NCI-H1436 treated with DMSO at 0.1 percent for 48 hours (cell line): ENCODE data around the gene SH3BP4.

ENCODE experiments used
- DNase-seq: peaks from one replicate; lab custom pipeline; 2025; lab: John Stamatoyannopoulos, UW

Gene SH3BP4

DNA sequence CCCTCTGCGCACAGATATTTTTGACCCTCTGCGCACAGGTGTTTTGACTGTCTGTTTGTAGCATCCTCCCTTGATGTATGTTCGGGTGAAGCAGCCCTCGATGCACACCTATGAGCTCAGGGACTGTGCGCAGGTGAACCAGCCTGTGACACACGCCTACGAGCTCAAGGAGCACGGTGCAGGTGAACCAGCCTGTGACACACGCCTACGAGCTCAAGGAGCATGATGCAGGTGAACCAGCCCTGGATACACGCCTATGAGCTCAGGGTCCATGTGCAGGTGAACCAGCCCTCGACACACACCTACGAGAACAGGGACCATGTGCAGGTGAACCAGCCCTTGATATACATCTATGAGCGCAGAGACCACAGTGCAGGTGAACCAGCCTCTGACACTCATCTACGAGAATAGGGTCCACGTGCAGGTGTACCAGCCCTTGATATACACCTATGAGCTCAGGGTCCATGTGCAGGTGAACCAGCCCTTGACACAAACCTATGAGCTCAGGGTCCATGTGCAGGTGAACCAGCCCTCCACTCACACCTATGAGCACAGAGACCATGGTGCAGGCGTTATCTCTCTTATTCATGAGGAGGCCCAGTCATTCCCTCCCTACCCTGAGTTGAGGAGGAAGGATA, 33.9 kb downstream of the SH3BP4 start:
- DNase-seq: no peak

DNA sequence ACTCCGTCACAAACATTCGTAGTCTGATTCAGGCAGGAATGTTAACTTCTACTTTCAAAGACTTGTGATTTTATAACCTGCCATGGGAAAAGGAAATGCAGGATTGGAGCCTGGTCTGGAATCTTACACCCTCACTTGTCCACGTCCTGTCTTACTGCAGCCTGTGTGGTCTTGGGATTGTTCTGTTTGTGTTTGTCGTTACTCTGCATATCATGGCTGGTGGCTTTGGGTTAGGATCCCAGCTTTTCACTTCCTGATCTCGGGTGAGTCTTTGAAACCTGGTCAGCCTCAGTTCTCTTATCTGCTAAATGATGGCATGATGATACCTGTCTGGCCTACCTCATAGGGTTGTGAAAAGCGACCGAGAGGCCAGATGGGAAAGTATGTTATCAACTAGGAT, 34.6 kb downstream of the SH3BP4 start:
- no peak for DNase-seq

DNA sequence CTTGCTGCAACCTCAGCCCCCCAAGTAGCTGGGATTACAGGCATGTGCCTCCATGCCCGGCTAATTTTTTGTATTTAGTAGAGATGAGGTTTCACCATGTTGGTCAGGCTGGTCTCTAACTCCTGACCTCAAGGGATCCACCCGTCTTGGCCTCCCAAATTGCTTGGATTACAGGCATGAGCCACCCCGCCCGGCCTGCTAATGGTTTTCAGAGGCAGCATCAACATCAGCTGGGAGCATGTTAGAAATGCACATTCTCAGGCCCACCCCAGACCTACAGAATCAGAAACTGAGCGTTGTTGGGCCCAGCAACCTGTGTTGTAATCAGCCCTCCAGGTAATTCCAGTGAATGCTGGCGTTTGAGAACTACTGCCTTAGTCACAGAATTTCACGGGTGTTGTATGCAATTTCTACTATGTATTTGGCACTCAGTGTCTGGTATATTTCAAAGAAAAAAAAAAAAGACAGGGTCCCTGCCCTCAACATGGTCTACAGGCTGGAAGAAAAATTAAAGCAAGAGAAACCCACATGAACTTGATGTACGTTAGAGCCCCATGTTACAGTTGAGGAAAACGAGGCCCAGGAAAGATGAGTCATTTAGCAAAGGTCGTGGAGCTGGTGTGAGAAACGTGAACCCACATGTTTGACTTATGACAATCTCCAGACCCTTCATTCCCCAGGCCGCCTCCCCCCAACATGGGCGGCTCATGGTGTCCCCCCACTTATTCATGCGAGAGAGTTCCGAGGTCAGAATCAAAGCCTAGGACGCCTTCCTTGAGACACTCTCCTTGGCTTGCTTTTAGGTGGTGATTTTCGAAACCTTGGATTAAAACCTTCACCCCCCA, 35.3 kb downstream of the SH3BP4 start:
- no peak for DNase-seq

DNA sequence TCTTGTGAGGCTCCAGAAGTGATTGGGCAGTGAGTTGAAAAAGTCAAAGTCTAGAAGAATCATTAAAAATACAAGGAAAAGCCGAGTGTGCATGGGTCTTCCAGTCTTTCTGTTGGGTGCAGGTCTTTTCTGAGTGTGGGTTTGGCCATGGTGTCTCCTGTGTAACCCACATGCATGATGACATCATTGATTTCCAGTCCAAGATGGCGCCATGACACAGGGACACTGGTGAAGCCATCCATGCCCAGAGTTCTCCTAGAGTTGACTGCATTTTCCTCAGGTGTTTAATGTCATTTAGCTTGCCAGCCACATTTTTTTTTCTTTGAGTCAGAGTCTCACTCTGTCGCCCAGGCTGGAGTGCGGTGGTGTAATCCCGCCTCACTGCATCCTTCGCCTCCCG, 35.9 kb downstream of the SH3BP4 start:
- no peak for DNase-seq

DNA sequence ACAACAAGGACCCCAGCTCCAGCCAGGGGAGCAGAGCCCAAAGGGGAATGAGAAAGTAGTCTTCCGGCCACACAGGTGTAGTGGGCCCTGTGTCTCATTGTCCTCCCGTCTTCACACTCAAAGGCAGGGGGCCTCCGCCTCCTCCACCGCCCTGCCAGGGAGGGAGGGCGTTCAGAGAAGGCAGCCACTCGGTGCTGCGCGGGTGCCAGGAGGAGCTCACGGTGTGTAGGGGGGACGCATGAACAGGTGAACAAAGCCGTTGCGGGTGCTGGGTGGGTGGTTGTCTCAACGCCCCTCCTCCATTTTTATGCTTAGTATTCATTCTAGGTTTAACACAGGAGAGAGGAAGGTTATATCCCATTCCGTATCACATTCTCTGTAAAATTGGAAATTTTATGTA, 36.7 kb downstream of the SH3BP4 start:
- no peak for DNase-seq

DNA sequence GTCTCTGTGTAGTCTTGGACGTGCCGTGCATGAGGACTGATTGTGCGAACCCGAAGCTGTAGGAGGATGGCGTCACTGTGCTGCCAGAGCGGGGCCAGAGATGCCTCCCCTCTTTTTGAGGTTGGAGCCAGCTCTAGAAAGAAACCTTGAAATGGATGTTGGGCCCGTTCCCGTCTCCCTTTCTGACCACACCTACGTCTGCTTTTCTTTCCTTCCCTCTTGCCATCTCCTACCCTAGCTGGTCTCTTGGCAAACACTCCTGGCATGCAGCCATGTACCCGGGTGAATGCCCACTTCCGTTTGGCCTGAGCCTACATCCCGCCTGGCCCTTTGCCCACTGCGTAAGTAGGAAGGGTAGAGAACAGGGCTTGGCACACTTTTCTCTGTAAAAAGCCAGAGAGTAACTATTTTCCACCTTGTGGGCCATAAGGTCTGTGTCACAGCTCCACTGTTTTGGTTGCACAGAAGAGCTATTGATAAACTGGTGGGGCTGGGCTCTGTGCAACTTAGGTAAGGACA, 37.4 kb downstream of the SH3BP4 start:
- no peak for DNase-seq

DNA sequence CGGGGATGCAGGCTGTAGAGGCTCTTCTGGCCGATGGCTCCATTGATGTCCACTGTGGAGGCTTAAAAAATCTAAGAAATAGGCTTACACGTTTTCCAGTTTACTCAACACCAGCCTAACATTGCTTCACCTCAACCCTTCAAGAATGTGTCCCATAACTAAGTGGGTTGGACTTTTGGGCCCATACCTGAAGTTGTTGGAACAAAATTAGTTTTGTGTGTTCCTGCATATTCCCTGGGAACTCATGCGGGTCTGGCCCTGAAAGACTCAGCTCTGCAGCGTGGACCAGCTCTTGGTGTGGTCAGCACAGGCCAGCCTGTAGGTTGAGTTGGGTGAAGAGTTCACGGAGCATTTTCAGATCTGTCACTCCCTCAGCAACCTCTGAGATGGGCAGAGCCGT, 38.5 kb downstream of the SH3BP4 start:
- DNase-seq: no peak

DNA sequence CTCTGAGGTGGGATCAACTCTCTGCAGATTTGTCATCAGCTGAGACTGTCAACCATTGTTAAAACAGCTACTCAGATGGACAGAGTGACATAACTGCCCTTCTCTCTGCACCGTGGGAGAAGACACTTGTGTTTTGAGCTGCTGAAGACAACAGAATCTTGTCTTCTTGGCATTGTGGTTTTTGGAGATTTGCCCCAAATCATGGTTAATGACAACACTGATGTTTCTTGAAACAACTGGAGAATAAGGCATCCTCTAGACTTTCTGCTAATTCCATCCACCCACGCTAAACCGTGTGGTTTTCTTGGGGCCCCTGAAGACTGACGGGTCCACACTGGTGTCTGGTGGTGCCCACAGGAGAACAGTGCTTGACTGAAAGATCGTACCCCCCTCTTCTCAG, 39.5 kb downstream of the SH3BP4 start:
- DNase-seq: no peak

DNA sequence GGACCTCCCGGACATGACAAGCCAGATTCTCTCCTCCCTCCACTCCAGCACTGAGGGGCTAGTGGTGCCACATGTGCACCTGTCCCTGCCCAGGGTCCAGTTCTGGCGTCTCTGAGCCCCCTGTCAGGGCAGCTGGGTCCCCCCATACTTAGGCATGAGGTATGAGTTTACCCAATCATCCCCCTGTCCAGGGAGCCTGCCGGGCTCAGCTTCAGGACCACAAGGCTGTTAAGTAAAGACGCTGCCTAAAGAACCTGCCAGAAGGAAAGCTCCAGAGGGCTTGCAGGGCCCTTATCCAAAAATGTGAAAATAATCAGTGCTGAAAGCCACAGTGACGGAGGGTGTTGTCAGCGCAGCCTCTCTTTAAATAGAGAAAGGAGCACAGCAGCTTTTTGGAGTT, 40.0 kb downstream of the SH3BP4 start:
- DNase-seq: no peak

DNA sequence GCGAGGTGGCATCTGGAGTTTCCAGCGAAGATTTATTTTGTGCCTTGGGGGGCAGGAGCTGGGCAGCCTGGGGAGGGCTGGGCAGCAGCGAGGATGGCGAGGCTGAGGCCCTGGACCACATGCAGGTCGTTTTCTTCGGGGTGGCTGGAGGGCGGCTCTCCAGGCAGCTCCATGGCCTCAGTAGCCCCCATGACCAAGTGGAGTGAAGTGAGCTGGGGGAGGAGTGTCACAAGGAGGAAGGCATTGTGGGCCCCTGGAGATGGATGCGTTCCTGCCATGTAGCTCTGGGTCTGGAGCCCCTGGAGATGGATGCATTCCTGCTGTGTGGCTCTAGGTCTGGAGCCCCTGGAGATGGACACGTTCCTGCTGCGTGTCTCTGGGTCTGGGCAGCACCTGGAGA, 40.4 kb downstream of the SH3BP4 start:
- no peak for DNase-seq

DNA sequence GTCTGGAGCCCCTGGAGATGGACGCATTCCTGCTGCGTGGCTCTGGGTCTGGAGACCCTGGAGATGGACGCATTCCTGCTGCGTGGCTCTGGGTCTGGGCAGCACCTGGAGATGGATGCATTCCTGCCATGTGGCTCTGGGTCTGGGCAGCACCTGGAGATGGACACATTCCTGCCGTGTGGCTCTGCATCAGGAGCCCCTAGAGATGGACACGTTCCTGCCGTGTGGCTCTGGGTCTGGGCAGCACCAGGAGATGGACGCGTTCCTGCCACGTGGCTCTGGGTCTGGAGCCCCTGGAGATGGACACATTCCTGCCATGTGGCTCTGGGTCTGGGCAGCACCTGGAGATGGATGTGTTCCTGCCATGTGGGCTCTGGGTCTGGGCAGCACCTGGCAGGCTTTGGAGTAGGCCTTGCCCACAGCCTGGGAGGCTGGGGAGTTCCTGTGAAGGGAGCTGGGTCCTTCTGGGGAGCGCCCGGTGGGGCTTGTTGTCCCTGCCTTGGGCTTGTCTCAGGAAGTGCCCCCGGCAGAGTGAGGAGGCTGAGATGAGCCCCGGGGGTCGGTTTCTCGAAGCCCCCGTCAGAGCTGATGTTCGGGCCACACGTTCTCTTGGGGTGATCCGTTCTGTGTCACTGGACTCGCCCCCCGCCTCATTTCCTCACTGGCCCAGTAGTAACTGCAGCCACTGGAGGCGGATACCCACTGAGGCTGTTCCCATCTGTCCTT, 41.0 kb downstream of the SH3BP4 start:
- no peak for DNase-seq

DNA sequence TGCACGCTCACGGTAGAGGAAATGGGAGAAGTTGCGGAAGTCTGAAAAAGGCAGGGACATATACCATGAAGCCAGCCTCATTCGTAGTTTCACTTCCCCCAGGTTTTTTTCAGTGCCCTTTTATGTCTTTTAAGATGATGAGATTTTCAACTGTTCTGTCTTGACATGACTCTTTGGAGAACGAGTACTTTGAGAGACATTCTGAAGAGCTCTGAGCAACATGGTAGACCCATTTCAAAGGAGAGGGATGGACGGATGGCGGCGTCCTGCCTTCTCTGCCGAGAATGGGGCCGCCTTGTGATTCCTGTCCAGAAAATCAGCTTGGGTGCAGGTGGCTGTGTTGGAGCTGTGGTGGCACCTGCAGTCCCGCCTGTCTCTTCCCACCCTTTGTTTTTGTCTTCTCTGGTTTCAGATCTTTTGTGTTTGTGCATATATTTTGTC, 41.7 kb downstream of the SH3BP4 start:
- DNase-seq: no peak

DNA sequence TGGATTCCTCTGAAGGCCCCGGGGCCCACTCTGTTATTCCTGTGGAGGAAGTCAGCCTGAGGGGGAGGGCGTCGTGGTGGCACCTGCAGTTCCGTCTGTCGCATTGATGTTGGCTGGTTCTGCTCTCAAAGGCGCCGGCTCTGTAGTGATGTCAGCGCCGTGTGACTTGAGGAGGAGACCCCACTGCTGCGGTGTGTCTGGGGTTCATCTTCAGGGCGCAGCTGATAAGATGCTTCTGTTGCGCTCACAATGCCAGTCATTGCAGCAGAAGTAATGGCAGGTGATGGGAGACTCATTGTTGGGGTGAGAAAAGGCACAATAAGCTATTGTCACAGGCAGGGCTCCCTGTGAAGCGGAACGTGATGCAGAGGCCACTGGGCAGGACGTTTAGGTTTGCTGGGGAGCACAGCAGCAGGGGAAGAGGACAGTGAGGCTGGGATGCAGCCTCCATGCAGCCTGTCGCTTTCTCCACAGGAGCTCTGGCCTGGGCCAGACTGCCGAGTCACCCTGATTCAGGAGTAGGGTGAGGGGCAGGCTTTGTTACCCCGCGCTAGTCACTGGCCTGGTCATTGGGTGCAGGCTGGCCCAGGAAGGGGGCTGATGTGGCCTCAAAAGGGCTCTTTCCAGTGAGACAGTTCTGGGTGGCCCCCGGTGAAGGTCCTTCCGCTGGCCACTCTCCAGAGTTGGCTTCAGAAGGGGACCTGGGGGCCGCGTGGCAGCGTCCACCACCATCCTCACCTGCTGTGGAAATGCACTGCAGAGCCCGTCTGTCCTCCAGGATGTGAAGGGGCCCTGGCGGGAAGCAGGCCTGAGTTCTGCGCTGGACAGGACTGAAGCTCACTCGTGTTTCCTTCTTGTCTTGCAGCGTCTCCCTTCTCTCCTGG, 42.9 kb downstream of the SH3BP4 start:
- DNase-seq: no peak

DNA sequence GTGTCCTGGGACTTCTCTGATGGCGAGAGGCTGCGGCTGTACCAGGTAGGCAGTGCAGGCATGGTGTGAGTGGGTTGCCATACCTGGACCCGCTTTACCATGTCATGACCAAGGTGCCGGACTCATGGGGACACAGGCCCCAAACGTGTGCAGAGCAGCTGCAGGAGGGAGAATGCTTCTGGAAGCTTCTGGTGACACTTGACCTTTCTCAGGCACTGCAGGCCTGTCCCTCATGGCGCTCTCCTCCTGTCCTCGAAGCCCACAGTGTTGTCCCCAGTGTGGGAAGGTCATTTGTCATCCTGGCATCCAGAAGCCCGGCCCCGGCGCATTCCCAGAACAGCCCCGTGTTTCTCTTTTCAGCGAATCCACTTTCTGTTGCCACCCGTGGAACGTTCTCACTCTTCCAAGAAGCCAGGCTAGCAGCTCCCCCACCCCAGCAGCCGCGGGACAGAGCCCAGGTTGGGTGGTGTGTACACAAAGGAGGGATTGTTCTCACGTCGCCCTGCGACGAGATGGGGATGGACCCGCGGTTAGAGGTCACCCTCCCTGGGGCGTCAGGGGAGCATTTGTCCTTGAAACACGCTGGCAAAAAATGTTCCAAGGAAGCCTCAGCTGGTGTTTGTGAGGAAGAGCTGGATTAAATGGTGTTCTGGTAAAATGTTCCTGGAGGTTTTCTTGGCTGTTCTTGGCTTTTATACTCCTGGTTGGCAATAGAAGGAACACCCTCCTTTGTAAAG, 43.7 kb downstream of the SH3BP4 start:
- no peak for DNase-seq

DNA sequence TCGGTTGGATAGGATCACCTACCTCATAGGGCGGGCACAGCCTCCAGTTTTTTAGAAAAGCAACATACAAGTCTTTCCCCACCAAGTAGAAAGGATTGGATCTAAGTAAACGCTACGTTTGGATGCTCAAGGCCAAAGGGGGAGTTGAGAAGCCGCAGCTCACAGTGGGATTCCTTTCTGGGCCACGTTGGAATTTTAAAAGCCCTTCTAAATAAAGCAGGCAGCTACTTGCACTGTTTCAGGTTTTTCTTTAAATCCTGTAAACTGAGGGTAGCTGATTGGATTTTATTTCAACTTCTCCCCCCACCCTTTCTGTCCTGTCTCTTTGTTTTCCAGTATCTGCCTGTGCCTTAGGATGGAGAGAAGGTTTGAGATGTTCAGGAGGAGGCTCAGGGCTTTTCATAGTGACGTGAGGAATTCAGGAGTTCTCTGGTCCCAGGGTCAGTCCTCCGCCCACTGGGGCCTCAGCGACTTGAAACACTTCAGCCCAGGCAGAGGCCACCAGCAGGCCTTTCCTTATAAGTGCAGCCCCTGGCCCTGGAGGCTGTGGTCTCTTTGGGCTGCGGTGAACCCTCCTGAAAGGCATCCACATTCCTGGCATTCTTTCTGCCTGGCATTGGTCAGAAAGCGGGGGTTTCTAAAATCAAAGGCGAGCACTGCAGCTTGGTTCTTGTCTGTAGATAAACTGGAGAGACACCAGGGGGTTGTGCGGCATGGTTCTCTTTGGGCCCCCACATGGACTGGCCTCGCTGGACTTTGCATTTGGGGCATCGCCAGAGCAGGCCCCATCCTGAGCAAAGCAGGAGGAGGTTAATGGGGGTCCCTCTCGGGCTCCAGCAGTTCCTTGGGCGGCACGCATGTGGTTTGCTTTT, 44.5 kb downstream of the SH3BP4 start:
- DNase-seq: no peak

DNA sequence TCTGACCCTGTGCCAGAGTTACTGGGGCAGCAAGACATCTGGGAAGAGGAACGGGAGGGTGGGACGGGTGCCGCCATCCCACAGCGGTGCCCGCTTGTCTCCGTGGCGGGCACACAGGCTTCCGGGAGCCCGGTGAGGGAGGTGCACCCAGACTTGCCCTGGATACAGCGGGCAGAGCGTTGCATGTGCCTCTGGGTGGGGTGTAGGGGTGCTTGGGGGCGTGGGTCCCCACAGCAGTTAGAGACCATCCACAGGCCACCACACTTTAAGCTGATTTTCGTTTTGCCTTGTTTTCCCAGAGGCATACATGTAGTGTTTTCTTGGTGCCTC, 45.1 kb downstream of the SH3BP4 start:
- no peak for DNase-seq

DNA sequence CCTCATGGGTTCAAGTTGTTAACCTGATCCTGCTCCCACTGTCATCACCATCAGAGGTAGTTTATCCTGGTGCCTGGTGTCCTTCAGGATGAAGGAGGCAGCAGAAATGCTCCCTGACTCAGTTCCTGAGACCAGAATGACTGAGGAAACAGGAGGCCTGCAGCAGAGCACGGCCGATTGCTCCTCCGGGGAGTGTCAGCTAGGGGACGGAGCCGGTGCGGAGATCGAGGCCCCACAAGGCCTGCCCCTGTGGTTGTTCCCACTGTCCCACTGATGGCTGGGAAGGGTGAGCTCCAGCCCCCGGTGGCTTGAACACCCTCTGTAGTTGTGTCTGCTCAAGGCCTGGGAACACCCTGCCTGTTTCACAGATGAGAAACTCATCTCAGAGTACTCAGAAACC, 45.6 kb downstream of the SH3BP4 start:
- DNase-seq: no peak

DNA sequence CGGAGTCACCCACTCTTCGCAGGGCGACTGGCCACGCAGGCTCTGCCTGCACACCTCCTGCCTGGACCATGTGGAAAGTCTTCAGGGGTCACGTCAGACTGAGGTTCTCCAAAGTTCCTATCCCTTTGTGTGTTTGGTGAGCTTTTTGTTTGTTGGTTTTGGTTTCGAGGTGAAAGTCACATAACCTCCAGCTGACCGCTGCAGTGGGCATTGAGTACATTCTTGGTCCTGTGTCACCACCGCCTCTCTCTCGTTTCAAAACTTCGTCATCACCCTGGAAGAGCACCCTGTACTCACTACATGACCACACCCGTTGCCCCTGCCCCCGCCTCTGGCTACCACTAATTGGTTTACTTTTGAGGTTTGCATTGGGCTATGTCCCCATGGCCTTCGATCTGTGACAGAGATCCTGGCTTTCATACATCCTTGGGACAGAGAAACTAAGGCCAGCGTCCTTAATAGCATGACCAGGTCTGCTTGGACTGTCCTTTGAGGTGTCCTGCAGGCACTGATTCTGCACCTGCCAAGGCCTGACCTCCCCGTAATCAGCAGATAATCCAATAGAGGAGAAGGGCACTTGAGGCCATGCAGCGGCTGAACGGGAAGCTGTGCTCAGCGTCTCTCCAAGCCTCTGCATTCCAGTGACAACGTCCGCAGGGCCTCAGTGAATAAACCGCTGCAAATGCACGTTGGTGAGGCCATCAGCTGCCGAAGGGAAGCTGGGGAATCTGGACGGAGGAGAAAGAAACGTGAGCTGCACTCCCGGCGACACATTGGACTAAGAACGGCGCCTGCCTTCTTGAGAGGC, 46.8 kb downstream of the SH3BP4 start:
- DNase-seq: no peak

DNA sequence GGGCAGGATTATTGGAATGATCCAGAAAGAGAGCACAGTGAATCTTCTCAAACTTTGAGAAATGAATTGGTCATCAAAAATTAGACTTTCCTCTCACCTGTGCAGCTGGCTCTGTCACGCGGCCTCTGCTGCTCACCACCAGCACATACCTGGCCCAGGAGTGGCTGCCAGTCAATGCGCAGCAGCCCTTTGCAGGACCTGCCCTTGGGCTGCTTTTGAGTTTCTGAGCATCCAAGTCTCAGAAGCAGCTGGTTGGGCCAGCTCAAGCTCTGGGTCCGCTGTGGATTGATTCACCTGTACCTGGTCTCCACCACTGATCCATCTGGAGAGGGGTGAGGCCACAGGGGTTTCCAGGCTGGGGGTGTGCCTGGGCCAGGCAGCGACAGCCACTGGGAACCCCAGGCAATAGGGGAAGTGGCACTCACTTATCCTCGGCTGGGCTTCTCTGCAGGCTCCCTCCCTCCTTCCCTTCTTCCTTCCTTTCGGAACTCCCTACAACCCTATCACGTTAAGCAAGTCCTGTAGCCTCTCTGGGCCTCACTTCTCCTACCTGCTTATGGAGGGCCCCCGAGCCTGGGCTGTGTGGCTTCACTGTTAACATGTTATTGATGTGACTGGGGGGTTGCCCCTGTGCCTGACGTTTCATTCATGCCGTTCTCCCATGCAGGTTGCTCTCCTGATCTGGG, 48.1 kb downstream of the SH3BP4 start:
- DNase-seq: no peak
